GM18520 (cell line): ENCODE results near the gene TMPRSS3.
"Not testable (repeated sequence)": the region's sequence is repeated elsewhere in the genome, so short reads cannot be mapped to it uniquely, and the experiment has no call there.

Experiments
- ATAC-seq: cut with Tn5 transposase; IDR thresholded peaks from one replicate; pipeline ENCODE4 v1.9.1; 2021; ENCODE audit not compliant: unreplicated experiment

Gene TMPRSS3

DNA sequence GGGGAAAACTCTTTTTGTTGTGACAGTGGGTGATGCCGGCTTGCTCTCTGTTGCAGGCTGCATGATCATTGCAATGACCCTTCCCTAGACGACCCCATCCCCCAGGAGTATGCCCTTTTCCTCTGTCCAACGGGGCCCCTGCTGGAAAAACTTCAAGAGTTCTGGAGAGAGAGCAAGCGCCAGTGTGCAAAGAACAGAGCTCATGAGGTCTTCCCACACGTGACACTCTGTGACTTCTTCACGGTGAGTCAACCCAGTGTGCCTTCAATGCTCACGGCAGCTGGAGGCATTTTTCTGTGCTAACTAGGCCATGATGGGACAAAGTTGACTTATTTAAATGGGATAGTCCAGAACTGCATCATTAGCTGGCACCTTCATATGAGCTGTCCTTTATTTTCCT lies 13.5 kb upstream of the TMPRSS3 start:
- no peak for ATAC-seq

DNA sequence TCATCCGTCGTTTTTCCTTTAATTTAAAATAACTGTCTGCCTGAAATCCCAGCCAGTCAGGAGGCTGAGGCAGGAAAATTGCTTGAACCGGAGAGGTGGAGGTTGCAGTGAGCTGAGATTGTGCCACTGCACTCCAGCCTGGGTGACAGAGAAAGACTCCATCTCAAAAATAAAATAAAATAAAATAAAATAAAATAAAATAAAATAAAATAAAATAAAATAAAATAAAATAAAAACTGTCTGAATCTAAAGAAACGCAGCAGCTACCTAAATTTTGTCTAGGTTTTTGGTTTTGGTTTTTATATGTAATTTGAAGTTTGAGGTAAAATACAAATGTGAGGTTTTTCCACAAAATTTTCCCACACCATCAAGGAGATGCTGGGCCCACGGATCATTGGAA lies 12.9 kb upstream of the TMPRSS3 start:
- not testable (repeated sequence) for ATAC-seq

GRCh38 chr21:42407476-42407875 lies 11.6 kb upstream of the TMPRSS3 start:
- no peak for ATAC-seq

- no peak for ATAC-seq
Measured at GRCh38 chr21:42406866-42407265, 11.0 kb upstream of the TMPRSS3 start.

DNA sequence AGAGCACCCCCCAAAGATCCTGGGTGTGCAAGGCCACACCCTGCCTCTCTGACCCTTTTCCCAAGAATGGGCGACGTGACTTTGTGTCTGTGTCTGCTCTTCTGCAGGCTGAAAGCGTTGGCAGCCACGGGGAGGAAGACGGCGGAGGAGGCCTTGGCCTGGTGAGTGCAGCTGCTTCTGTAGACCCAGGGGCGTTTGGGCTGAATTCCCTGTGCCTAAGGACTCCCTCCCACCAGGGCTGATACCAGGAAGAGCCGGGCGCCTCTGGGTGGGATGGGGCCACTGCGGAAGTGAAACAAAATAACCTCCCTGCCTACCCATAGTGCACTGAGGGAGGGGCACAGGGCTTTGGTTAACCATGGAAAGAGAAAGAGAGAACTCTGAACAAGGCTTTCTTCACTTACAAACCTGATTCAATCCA lies 10.4 kb upstream of the TMPRSS3 start:
- ATAC-seq = no peak

DNA sequence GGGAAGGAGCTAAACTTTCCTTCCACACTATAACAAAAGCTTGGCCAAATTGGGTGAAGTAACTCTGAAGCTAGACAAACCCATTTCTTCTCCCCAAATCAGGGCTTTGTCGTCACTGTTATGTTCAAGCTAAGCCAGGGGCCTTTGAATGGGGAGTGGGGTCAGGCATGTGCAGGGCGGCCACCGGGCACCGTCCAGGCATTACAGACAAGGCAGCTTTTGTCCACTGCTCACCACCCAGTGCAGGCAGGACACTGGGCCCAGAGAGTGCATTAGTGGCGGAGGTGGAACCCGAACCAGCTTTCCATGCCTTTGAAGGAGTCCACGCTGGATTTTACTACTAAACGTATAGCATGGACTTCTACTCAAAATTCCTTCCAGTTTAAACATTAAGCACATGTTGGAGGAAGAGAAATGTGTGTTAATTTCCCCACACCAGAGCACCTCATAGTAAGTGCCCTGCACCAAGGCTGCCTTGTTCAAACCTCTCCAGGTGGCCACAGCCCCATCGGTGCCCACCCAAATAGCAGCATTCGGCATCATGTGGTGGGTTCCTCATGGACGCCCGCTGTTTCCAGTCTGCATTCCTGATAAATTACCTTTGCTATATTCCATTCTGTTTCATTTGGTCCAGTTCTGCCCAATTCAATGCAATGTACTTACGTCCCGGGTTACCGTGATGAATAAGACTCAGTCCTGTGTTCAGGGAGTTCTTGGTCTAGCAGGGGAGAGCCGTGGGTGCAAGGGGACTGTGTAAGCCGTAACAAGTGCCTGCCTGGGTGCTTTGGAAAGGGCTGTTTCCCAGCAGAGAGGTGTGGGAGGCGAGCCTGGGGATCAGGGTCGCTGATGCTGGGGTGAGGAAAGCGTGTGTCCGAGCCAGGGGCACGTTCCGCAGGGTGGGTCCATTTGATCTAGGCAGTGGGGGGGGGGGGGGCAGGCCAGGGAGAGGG lies 9.5 kb upstream of the TMPRSS3 start:
- ATAC-seq = no peak

DNA sequence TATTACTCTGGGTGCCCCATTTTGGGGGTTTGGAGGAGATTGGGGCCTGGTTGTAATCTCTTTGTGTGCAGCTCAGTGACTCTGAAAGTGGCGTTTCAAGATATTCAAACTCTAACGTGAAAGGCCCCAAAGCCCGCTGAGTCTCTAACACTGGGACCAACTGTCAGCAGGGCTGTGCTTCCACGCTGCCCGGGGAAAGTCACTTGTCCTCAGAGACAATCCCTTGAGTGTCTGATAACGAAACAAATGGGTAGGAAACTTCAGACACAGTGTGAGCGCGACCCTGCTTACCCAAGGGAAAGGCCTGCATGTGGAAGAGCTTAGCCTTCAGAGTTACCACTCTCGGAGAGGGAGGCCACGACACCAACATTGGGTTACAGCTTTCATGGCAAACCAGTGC lies 8.7 kb upstream of the TMPRSS3 start:
- no peak for ATAC-seq

- ATAC-seq = no peak
Measured at GRCh38 chr21:42403611-42404231, 7.9 kb upstream of the TMPRSS3 start, which contains the start of gene UBASH3A. Gene UBASH3A (plus strand): TSS chr21:42403902. CDS start chr21:42403946, 44 bp downstream.

DNA sequence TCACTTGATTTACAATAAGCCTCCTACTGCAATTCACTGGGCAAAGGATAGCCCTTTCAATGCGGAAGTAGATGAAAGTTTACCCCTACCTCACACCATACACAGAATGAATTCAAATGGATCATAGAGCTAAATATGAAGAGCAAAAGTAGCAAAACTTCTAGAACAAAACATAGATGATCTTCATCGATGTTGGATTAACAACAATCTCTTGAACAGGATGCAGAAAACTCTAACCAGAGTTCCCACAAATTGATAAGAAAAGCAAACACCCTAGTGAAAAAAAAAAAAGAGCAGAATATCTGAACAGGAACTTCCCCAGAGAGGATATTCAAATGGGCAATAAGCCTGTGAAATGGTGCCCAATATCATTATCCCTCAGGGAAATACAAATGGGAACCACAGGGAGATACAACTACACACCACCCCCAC lies 6.0 kb upstream of the TMPRSS3 start:
- ATAC-seq = no peak

- ATAC-seq = no peak
Measured at GRCh38 chr21:42401154-42401553, 5.3 kb upstream of the TMPRSS3 start.

- ATAC-seq = no peak
Measured at GRCh38 chr21:42400525-42400924, 4.7 kb upstream of the TMPRSS3 start.

- ATAC-seq = no peak
Measured at GRCh38 chr21:42398436-42399028, 2.7 kb upstream of the TMPRSS3 start.

GRCh38 chr21:42397746-42398394 lies 2.0 kb upstream of the TMPRSS3 start:
- no peak for ATAC-seq

GRCh38 chr21:42396799-42397745 lies 1.2 kb upstream of the TMPRSS3 start:
- ATAC-seq = no peak

- ATAC-seq = no peak
Measured at GRCh38 chr21:42395302-42395701, 550 bp downstream of the TMPRSS3 start.

GRCh38 chr21:42393443-42393950 lies 2.4 kb downstream of the TMPRSS3 start:
- no peak for ATAC-seq

GRCh38 chr21:42392731-42393442 lies 3.0 kb downstream of the TMPRSS3 start:
- peak; percentile 45 for ATAC-seq

DNA sequence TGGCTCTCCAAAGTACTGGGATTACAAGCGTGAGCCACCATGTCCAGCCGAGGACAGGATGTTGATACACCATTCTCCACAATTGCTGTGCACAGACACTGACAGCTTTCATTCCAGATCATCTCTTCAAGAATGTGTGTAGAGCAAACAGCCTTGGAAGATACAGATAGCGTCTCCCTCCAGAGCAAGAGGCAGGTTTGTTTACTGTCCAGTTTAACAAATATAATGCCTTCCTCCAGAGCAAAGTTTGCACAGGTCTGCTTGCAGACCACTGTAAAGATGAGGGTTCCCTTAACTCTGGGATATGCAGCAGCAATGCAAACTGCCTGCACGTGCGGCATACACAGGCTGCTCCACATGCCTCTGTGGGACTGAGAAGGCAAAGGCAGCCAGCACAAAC lies 4.6 kb downstream of the TMPRSS3 start:
- ATAC-seq = no peak

DNA sequence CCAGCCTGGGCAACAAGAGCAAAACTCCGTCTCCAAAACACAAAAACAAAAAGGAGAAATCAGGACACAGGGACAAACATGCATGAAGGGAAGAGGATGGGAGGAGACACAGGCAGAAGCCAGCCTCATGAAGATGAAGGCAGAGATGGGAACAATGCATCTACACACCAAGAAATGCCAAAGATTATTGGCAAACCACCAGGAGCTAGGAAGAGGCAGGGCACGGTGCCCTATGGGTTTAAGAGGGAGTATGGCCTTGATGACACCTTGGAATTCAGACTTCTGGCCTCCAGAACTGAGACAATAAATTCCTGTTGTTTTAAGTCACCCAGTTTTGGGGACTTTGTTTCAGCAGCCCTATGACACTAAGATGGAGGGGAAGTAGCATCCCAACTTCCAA lies 5.2 kb downstream of the TMPRSS3 start:
- ATAC-seq = no peak
